Heart left ventricle (tissue), 16 donors: ENCODE measurements around the gene SCN8A. TPM values are rescaled to one million over a fixed set of nuclear protein-coding genes. Genes with fewer than 3 reads are reported as not detected.

ENCODE experiments used
- ATAC-seq, 4 donors: fragments of 200-7000 bp; cut with Tn5 transposase; one replicate each; pipeline ENCODE4 v1.9.1; 2020 to 2022; ENCODE audit warnings: moderate library complexity in 4 of 4, mild to moderate bottlenecking in 3 of 4, moderate number of reproducible peaks in 1 of 4
- DNase-seq, 5 donors: peaks; one replicate each; pipeline ENCODE4 v3.0.0-alpha.2; 2020
- H3K27ac ChIP-seq, 12 donors: fragments of 200-600 bp; sonication (generic) in 4 of 12; one replicate each; pipeline versions ENCODE4 v1.5.0 to v1.8.0; 2016 to 2022; ENCODE audit warnings: mild to moderate bottlenecking in 2 of 12
- H3K27me3 ChIP-seq, 9 donors: fragments of 200-600 bp; sonication (generic) in 2 of 9; one replicate each; pipeline versions ENCODE4 v1.5.1 to v1.8.0; 2016 to 2022; ENCODE audit warnings: mild to moderate bottlenecking in 3 of 9
- H3K36me3 ChIP-seq, 9 donors: fragments of 200-600 bp; sonication (generic) in 2 of 9; one replicate each; pipeline versions ENCODE4 v1.5.0 to v1.8.0; 2018 to 2022; ENCODE audit warnings: mild to moderate bottlenecking in 2 of 9
- H3K4me1 ChIP-seq, 12 donors: fragments of 200-600 bp; sonication (generic) in 4 of 12; one replicate each; pipeline versions ENCODE4 v1.5.0 to v1.8.0; 2016 to 2022; ENCODE audit warnings: mild to moderate bottlenecking in 3 of 12
- H3K4me3 ChIP-seq, 12 donors: fragments of 200-600 bp; sonication (generic) in 4 of 12; one replicate each; pipeline versions ENCODE4 v1.5.0 to v1.8.0; 2017 to 2022; ENCODE audit warnings: mild to moderate bottlenecking in 9 of 12, moderate library complexity in 4 of 12
- H3K9me3 ChIP-seq, 12 donors: fragments of 200-600 bp; sonication (generic) in 4 of 12; one replicate each; pipeline versions ENCODE4 v1.5.0 to v1.8.0; 2016 to 2022; ENCODE audit warnings: mild to moderate bottlenecking in 1 of 12
- POLR2A ChIP-seq, 2 donors: fragments of 450-650 bp; IDR thresholded peaks; one replicate each; pipeline ENCODE4 v1.6.1; 2017; ENCODE audit warnings: antibody characterized with exemption in 2 of 2, mild to moderate bottlenecking in 2 of 2, moderate library complexity in 2 of 2
- WGBS, 4 donors: extraction: QIAGEN DNeasy Blood & Tissue Kit in 2 of 4; methylation state at CpG; one replicate each; pipeline versions ENCODE4 v1.1.5 to v1.1.7; 2013 to 2018; 5-methylcytosine and 5-hydroxymethylcytosine counted together
- intact Hi-C, 10 donors: fragments of 100-400 bp; cut with DNase I; formaldehyde crosslinking; loops; one replicate each; pipeline versions ENCODE4 v1.11.1 to v1.14.2; 2022
- polyA plus RNA-seq, 2 donors: library from polyadenylated mRNA; stranded (reverse); fragments of 200-250 nt; gene quantifications; one replicate each; pipeline ENCODE4 v1.2.3, GENCODE V29; 2013
- total RNA-seq, 9 donors: library from RNA; depleted of rRNA in 2 of 9; stranded (reverse); fragments of >200 nt in 2 of 9; fragmentation: NEBNext Ultra II Directional in 3 of 9; extraction: Animal tissue kit (Norgen Biotek cat#: 25700) in 3 of 9; gene quantifications; one replicate each; pipeline versions ENCODE4 v1.1.0 to v1.2.4, GENCODE V29; 2016 to 2023
- TF ChIP-seq, protein P1 (sequence below), 12 donors: fragments of 200-600 bp; sonication (generic) in 4 of 12; IDR thresholded peaks; one replicate each; pipeline versions ENCODE4 v1.5.0 to v1.8.0; 2018 to 2022; ENCODE audit warnings: antibody characterized with exemption in 12 of 12, mild to moderate bottlenecking in 5 of 12
- donor health status: ischemic (EF 13 %, LVEDD 7.1; RV severe dilation, severe dysfunction).
- donor health status: healthy with polysubstance abuse.
- donor health status: DM: no; HTN: yes; CAD: no.
- donor health status: DM: no; HTN: no; CAD: no.
- donor health status: ischemic (EF 25% LVEDD 6.9; RV normal size, moderate dysfunction).
- donor health status: ischemic (EF 25% LVEDD 5.7; RV mildly dilated, moderate dysfunction).
- donor health status: healthy.
- donor health status: DM: yes; HTN: yes; CAD: no.
- donor health status: ischemic (EF 35%, LVEDD 5.7; RV mildly dilated, moderate dysfunction).
- donor health status: nonischemic (EF 11% LVEDD 7.7; RV severe dilation, severe dysfunction).
- donor health status: DM: yes; HTN: yes; CAD: no.
- donor health status: PGD.
- donor health status: ischemic (EF 29% LVEDD 5.4; RV normal size, mild dysfunction).
- donor health status: nonischemic (EF 23%, LVEDD 6.1; RV moderate dilation, normal function).

Gene SCN8A
- total and polyA plus RNA-seq, 11 donors, result 0.17 to 0.97 (median 0.32) TPM

- ATAC-seq, result no peak
- Histone ChIP-seq H3K9me3 (peaks cover 0 to 3% (median 0%) of the 10 kb centered on the region in 12 donors), H3K4me1 (peaks cover 0 to under 1% (median 0%) of the 10 kb centered on the region in 12 donors), H3K27me3 (peaks cover 0 to 21% (median 6%) of the 10 kb centered on the region in 9 donors), H3K4me3 (no peak overlapping the region), H3K36me3 (no peaks in the 10 kb centered on the region), H3K27ac (no peak overlapping the region)
- intact Hi-C loops, result no loop called here
- TF ChIP-seq, protein P1, sequence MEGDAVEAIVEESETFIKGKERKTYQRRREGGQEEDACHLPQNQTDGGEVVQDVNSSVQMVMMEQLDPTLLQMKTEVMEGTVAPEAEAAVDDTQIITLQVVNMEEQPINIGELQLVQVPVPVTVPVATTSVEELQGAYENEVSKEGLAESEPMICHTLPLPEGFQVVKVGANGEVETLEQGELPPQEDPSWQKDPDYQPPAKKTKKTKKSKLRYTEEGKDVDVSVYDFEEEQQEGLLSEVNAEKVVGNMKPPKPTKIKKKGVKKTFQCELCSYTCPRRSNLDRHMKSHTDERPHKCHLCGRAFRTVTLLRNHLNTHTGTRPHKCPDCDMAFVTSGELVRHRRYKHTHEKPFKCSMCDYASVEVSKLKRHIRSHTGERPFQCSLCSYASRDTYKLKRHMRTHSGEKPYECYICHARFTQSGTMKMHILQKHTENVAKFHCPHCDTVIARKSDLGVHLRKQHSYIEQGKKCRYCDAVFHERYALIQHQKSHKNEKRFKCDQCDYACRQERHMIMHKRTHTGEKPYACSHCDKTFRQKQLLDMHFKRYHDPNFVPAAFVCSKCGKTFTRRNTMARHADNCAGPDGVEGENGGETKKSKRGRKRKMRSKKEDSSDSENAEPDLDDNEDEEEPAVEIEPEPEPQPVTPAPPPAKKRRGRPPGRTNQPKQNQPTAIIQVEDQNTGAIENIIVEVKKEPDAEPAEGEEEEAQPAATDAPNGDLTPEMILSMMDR (IDR thresholded peaks at IDR 0.05), result no peak
- no peak for TF ChIP-seq POLR2A (IDR thresholded peaks at IDR 0.05)
- DNase-seq, result no peak
- WGBS, 4 donors, result 70 to 78% (median 73%) methylated on average over 2 of the region's 2 CpGs
These were observed 135.9 kb downstream of the SCN8A start for GRCh38 chr12:51726931-51727330.

GRCh38 chr12:51729331-51729730, 138.3 kb downstream of the SCN8A start:
- Histone ChIP-seq H3K27me3 (peaks cover 0 to under 1% (median 0%) of the 10 kb centered on the region in 9 donors), H3K36me3 (no peaks in the 10 kb centered on the region), H3K4me3 (no peak overlapping the region), H3K9me3 (peaks cover 0 to 9% (median 0%) of the 10 kb centered on the region in 12 donors), H3K4me1 (no peaks in the 10 kb centered on the region), H3K27ac (no peak overlapping the region)
- no peak for DNase-seq
- 71 to 74% (median 73%) methylated on average over 4 of the region's 4 CpGs for WGBS, 4 donors
- intact Hi-C loops, result no loop called here
- TF ChIP-seq POLR2A (IDR thresholded peaks at IDR 0.05), result no peak
- TF ChIP-seq, protein P1 (IDR thresholded peaks at IDR 0.05), result no peak
- no peak for ATAC-seq

- ATAC-seq (no peak), DNase-seq (no peak)
- 47 to 50% (median 49%) methylated on average over 2 of the region's 2 CpGs for WGBS, 4 donors
- Histone ChIP-seq H3K36me3 (no peaks in the 10 kb centered on the region), H3K27me3 (no peaks in the 10 kb centered on the region), H3K4me3 (no peak overlapping the region), H3K27ac (no peak overlapping the region), H3K9me3 (peaks cover 0 to 9% (median 0%) of the 10 kb centered on the region in 12 donors), H3K4me1 (no peaks in the 10 kb centered on the region)
- TF ChIP-seq POLR2A (IDR thresholded peaks at IDR 0.05), result no peak
- TF ChIP-seq, protein P1 (IDR thresholded peaks at IDR 0.05), result no peak
- intact Hi-C loops, result no loop called here
These were observed 139.7 kb downstream of the SCN8A start for GRCh38 chr12:51730745-51731144.

- Histone ChIP-seq H3K27me3 (no peaks in the 10 kb centered on the region), H3K4me1 (no peaks in the 10 kb centered on the region), H3K4me3 (no peak overlapping the region), H3K27ac (no peak overlapping the region), H3K36me3 (no peaks in the 10 kb centered on the region), H3K9me3 (peaks cover 0 to 29% (median 4%) of the 10 kb centered on the region in 12 donors)
- 61 to 100% (median 96%) methylated on average over 2 of the region's 2 CpGs for WGBS, 4 donors
- ATAC-seq (no peak), DNase-seq (no peak)
- TF ChIP-seq, protein P1 (IDR thresholded peaks at IDR 0.05), result no peak
- no peak for TF ChIP-seq POLR2A (IDR thresholded peaks at IDR 0.05)
- intact Hi-C loops, result no loop called here
These were observed 149.5 kb downstream of the SCN8A start for GRCh38 chr12:51740536-51740935.
